Measurements from ENCODE around the gene GPR42. TPM values are rescaled to one million over a fixed set of nuclear protein-coding genes. Genes with fewer than 3 reads are reported as not detected.

GPR42 gene
- total and polyA plus RNA-seq, 11 donors: not detected

DNA sequence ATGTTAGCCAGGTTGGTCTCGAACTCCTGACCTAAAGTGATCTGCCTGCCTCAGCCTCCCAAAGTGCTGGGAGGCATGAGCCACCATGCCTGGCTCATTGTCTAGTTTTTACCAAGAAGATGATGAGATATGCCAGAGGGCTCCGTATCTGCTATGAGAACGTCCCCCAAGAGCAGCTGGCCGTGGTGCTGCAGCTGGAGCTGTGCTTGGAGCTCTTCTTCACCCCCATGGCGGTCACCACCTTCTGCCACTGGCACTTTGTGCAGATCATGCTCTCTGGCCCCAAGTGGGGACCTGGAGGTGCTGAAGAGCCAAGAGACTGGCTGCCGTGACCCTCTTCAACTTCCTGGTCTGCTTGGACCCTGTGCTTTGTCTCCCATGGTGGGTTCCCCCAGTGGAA, 36.8 kb downstream of the GPR42 start:
- Histone ChIP-seq H3K9me3 (no peaks in the 10 kb centered on the region), H3K36me3 (no peaks in the 10 kb centered on the region), H3K27me3 (no peaks in the 10 kb centered on the region), H3K27ac (no peak overlapping the region), H3K4me3 (no peak overlapping the region), H3K4me1 (peaks cover 0 to 7% (median 0%) of the 10 kb centered on the region in 12 donors)
- no peak for DNase-seq
- intact Hi-C loops (cut with DNase I): no loop called here
- 73 to 85% (median 83%) methylated on average over 4 to 6 of the region's 6 CpGs for WGBS, 4 donors
- ATAC-seq: no peak
- TF ChIP-seq, protein P1, sequence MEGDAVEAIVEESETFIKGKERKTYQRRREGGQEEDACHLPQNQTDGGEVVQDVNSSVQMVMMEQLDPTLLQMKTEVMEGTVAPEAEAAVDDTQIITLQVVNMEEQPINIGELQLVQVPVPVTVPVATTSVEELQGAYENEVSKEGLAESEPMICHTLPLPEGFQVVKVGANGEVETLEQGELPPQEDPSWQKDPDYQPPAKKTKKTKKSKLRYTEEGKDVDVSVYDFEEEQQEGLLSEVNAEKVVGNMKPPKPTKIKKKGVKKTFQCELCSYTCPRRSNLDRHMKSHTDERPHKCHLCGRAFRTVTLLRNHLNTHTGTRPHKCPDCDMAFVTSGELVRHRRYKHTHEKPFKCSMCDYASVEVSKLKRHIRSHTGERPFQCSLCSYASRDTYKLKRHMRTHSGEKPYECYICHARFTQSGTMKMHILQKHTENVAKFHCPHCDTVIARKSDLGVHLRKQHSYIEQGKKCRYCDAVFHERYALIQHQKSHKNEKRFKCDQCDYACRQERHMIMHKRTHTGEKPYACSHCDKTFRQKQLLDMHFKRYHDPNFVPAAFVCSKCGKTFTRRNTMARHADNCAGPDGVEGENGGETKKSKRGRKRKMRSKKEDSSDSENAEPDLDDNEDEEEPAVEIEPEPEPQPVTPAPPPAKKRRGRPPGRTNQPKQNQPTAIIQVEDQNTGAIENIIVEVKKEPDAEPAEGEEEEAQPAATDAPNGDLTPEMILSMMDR (IDR thresholded peaks at IDR 0.05): no peak
- TF ChIP-seq POLR2A (IDR thresholded peaks at IDR 0.05): no peak

DNA sequence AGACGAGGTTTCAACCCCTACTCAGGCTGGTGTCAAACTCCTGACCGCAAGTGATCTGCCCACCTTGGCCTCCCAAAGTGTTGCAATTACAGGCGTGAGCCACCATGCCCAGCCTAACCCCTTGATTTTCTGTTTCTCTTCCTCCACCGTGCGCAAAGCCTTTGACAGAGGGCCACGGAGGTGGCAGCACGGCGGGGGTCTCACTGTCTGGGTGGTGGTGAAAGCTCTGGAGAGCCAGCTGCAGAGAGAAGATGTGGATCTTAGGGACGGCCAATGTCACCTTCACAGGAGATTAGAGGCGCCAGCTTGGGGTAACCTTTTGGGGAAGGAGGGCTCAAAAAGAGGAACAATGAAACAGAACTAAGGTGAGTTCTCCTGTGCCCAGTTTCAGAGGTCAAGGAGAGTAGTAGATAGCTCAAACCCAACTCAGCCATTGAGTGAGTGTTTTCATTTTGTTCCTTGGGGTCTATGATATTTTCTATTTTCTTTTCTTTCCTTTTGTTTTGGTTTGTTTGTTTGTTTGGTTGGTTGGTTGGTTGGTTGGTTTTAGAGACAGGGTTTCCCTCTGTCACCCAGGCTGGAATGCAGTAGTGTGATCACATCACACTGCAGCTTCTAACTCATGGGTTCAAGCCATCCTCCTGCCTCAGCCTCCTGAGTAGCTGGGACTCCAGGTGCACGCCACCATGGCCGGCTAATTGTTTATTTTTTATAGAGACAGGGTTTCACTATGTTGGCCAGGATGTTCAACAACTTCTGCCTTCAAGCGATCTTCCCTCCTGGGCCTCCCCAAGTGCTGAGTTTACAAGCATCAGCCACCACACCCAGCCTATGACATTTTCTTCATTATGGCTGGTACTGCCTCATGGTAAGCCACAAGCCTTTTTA, 37.7 kb downstream of the GPR42 start:
- ATAC-seq (no peak), DNase-seq (no peak)
- Histone ChIP-seq H3K36me3 (no peaks in the 10 kb centered on the region), H3K27me3 (no peaks in the 10 kb centered on the region), H3K4me3 (no peak overlapping the region), H3K4me1 (no peaks in the 10 kb centered on the region), H3K27ac (no peak overlapping the region), H3K9me3 (no peaks in the 10 kb centered on the region)
- intact Hi-C loops (cut with DNase I): no loop called here
- no peak for TF ChIP-seq POLR2A (IDR thresholded peaks at IDR 0.05)
- TF ChIP-seq, protein P1 (IDR thresholded peaks at IDR 0.05): no peak
- 91 to 92% (median 91%) methylated on average over 13 of the region's 13 CpGs for WGBS, 4 donors

DNA sequence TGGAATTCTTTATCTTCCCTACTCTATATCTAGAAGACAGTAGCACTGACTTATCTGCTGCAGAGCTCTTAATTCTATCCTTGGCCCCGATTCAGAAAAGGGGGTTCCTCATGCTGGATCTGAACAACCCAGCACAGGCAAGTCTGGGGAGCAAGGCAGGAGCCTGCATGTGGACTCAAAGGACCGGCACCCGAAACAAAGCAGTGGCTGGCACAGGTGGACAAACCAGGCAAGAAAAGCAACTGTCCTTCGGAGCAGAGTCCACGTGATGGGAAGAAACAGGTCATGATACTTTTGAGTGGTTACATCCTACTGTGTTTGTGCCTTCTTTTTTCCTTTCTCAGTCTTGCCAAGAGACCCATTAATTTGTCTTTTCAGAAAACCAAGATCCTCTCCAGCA, 38.3 kb downstream of the GPR42 start:
- DNase-seq: no peak
- H3K27me3 ChIP-seq: no peaks in the 10 kb centered on the region
- ATAC-seq: no peak
- TF ChIP-seq, protein P1 (IDR thresholded peaks at IDR 0.05): no peak
- TF ChIP-seq POLR2A (IDR thresholded peaks at IDR 0.05): no peak
- H3K4me3 ChIP-seq: no peak overlapping the region
- no peaks in the 10 kb centered on the region for H3K9me3 ChIP-seq
- no peaks in the 10 kb centered on the region for H3K36me3 ChIP-seq
- intact Hi-C loops (cut with DNase I): no loop called here
- WGBS, 4 donors: 74 to 81% (median 78%) methylated on average over 5 of the region's 5 CpGs
- H3K4me1 ChIP-seq: no peaks in the 10 kb centered on the region
- H3K27ac ChIP-seq: no peak overlapping the region

DNA sequence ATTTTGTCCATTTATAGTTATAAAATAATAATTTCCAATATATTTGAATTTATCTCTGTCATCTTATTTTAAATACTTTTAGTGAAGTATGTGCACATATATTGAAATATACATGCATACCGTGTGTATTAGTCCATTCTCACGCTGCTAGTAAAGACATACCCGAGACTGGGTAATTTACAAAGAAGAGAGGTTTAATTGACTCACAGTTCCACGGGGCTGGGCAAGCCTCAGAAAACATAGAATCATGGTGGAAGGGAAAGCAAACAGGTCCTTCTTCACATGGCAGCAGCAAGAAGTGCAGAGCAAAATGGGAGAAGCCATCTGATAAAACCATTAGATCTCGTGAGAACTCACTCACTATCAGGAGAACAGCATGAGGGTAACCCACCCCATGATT, 39.6 kb downstream of the GPR42 start:
- H3K9me3 ChIP-seq: no peaks in the 10 kb centered on the region
- ATAC-seq (no peak), DNase-seq (no peak)
- no peak overlapping the region for H3K27ac ChIP-seq
- no peaks in the 10 kb centered on the region for H3K4me1 ChIP-seq
- 79 to 85% (median 83%) methylated on average over 5 of the region's 5 CpGs for WGBS, 4 donors
- no peaks in the 10 kb centered on the region for H3K36me3 ChIP-seq
- H3K27me3 ChIP-seq: no peaks in the 10 kb centered on the region
- intact Hi-C loops (cut with DNase I): no loop called here
- no peak overlapping the region for H3K4me3 ChIP-seq
- no peak for TF ChIP-seq POLR2A (IDR thresholded peaks at IDR 0.05)
- TF ChIP-seq, protein P1 (IDR thresholded peaks at IDR 0.05): no peak

All from heart left ventricle (tissue), 16 donors.